Measurements from ENCODE around the gene NT5DC1. TPM values are rescaled to one million over a fixed set of nuclear protein-coding genes. Genes with fewer than 3 reads are reported as not detected.

The NT5DC1 gene
- total and polyA plus RNA-seq, 12 donors = 13.7 to 90.9 (median 36.3) TPM

DNA sequence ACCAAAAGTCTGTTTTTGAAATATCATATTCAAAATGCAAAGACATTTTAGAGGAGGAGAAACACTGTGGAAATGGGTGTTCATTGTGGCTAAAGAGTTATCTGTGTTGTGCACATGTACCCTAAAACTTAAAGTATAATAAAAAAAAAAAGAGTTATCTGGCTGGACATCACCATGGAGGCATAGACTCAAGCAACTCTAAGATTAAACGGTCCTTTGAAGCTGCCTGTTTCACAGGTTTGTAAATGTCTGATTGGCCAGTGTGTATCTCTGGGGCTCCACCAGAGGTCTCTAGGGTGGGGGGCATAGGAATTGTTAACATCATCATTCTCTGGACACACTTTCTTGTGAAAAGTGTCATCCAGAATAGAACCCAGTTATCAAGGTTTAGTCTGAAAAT is 114.0 kb downstream of the NT5DC1 start:
- H3K4me3 ChIP-seq = no peak overlapping the region
- peaks cover 0 to 12% of the 10 kb centered on the region in 2 donors for H3K4me1 ChIP-seq (replicated peaks in 1 of 2)
- no peak overlapping the region for H3K27ac ChIP-seq
- no peaks in the 10 kb centered on the region for H3K27me3 ChIP-seq
- no peak for DNase-seq
- intact Hi-C loops (cut with DNase I) = no loop called here
- TF ChIP-seq, protein P1, sequence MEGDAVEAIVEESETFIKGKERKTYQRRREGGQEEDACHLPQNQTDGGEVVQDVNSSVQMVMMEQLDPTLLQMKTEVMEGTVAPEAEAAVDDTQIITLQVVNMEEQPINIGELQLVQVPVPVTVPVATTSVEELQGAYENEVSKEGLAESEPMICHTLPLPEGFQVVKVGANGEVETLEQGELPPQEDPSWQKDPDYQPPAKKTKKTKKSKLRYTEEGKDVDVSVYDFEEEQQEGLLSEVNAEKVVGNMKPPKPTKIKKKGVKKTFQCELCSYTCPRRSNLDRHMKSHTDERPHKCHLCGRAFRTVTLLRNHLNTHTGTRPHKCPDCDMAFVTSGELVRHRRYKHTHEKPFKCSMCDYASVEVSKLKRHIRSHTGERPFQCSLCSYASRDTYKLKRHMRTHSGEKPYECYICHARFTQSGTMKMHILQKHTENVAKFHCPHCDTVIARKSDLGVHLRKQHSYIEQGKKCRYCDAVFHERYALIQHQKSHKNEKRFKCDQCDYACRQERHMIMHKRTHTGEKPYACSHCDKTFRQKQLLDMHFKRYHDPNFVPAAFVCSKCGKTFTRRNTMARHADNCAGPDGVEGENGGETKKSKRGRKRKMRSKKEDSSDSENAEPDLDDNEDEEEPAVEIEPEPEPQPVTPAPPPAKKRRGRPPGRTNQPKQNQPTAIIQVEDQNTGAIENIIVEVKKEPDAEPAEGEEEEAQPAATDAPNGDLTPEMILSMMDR (IDR thresholded peaks at IDR 0.05) = no peak
- TF ChIP-seq POLR2A (IDR thresholded peaks at IDR 0.05) = no peak
- H3K9me3 ChIP-seq (replicated peaks in 1 of 3) = no peaks in the 10 kb centered on the region
- H3K36me3 ChIP-seq (replicated peaks in 1 of 2) = peaks cover 0 to 3% of the 10 kb centered on the region in 2 donors
- 78 to 97% (median 89%) methylated on average over 1 of the region's 1 CpG for WGBS, 4 donors

DNA sequence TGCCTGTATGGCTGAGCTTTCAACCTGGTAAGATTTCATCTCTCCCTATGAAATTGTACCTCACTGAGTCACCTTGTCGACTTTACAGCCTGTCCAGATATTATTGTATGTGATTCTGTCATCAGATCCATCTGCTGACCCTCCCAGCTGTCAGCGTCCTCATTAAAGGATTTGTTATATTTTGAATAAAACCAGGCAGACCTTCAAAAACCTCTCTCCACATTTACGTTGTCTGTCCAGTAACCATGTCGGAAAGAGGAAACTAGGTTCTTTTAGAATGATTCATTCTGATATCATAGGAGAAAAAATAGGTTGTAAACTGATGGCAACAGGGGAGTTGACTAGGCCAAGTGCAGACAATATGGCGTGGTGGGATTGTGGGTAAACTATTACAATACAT is 114.8 kb downstream of the NT5DC1 start:
- Histone ChIP-seq H3K27ac (no peak overlapping the region), H3K27me3 (no peaks in the 10 kb centered on the region), H3K9me3 (replicated peaks in 1 of 3) (no peaks in the 10 kb centered on the region), H3K4me1 (replicated peaks in 1 of 2) (peaks cover 0 to 12% of the 10 kb centered on the region in 2 donors), H3K36me3 (replicated peaks in 1 of 2) (peaks cover 0 to 3% of the 10 kb centered on the region in 2 donors), H3K4me3 (no peak overlapping the region)
- 72 to 80% (median 79%) methylated on average over 5 of the region's 5 CpGs for WGBS, 4 donors
- TF ChIP-seq, protein P1 (IDR thresholded peaks at IDR 0.05) = no peak
- no peak for TF ChIP-seq POLR2A (IDR thresholded peaks at IDR 0.05)
- intact Hi-C loops (cut with DNase I) = no loop called here
- DNase-seq = no peak

DNA sequence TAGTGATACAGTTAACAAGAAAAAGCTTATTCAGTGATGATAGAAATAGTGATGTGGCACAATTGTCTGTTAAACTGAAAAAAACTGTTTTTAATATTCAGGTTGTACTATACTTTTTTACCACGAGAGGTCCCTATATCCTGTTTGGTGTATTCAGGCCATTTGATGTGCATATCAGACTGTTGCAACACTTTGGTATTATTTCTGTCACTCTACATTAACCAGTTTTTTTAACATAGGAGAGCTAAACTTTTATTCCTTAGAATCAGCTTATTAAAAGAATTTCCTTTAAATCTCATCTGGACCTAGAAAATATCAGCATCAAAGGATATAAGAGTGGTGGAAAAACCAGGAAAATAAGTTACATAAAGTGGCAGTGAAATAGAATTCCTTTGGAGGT is 116.4 kb downstream of the NT5DC1 start:
- Histone ChIP-seq H3K9me3 (replicated peaks in 1 of 3) (no peaks in the 10 kb centered on the region), H3K36me3 (replicated peaks in 1 of 2) (peaks cover 0 to 3% of the 10 kb centered on the region in 2 donors), H3K27me3 (no peaks in the 10 kb centered on the region), H3K27ac (peak overlapping the region in 1 of 5 donors; percentile 5), H3K4me3 (no peak overlapping the region), H3K4me1 (replicated peaks in 1 of 2) (peaks cover 0 to 6% of the 10 kb centered on the region in 2 donors)
- intact Hi-C loops (cut with DNase I) = no loop called here
- no peak for DNase-seq
- WGBS, 4 donors = 1 to 9% (median 6%) methylated on average over 1 of the region's 1 CpG
- TF ChIP-seq, protein P1 (IDR thresholded peaks at IDR 0.05) = peak; percentile 38 to 72 (median 64)
- no peak for TF ChIP-seq POLR2A (IDR thresholded peaks at IDR 0.05)

DNA sequence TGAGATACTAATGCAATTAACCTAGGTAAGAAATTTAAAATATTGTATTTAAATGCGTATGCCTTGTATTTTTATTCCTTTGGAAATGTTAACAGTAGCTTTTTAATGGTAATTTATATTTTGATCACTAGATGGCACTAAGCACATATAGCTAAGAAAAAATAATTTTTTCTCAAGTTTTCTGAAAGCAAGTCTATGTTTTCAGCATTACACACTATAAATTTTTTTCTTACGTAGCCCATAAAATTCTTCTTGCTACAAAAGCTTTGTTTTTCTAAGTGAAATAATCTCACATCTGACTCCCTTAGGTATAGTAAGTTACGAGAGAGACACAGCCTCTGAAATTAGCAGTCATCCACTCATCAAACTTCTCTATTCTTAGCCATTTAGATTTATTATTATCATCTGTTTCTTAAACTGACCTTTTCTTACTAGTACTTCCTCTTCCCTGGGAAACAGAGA is 117.5 kb downstream of the NT5DC1 start:
- Histone ChIP-seq H3K4me3 (no peak overlapping the region), H3K4me1 (replicated peaks in 1 of 2) (peaks cover 0 to 6% of the 10 kb centered on the region in 2 donors), H3K27me3 (no peaks in the 10 kb centered on the region), H3K36me3 (replicated peaks in 1 of 2) (no peaks in the 10 kb centered on the region), H3K27ac (no peak overlapping the region), H3K9me3 (replicated peaks in 1 of 3) (no peaks in the 10 kb centered on the region)
- intact Hi-C loops (cut with DNase I) = no loop called here
- 42 to 44% (median 42%) methylated on average over 3 of the region's 3 CpGs for WGBS, 4 donors
- TF ChIP-seq, protein P1 (IDR thresholded peaks at IDR 0.05) = peak; percentile 4 to 62 (median 40)
- no peak for TF ChIP-seq POLR2A (IDR thresholded peaks at IDR 0.05)
- no peak for DNase-seq

All from adrenal gland (tissue), 12 donors.